Activated CD8-positive, alpha-beta memory T cell treated with anti-CD3 and anti-CD28 coated beads, Interleukin-2, amount 10 ng/mL, durations not matched to agents 7 days and 5 days (primary cell): ENCODE measurements around the gene INPPL1. TPM values are rescaled to one million over a fixed set of nuclear protein-coding genes. Genes with fewer than 3 reads are reported as not detected.
"Not testable (repeated sequence)": the region's sequence is repeated elsewhere in the genome, so short reads cannot be mapped to it uniquely, and the experiment has no call there.

Experiments
- ATAC-seq: fragments of 150-1000 bp; cut with Tn5 transposase; one replicate; pipeline ENCODE4 v1.10.0; 2021; ENCODE audit warnings: moderate library complexity
- CTCF ChIA-PET: fragments of 350-600 bp; sonication (Branson Sonifier 250); formaldehyde crosslinking; loops from one replicate; lab custom pipeline; 2021; ENCODE audit warnings: antibody characterized with exemption; lab: Charles Lee
- DNase-seq: peaks from one replicate; pipeline ENCODE4 v3.0.0-alpha.2; 2020
- H3K27ac Mint-ChIP-seq: one replicate; pipeline ENCODE4 v1.8.0; 2021; ENCODE audit warnings: mild to moderate bottlenecking, mixed read lengths
- H3K27me3 Mint-ChIP-seq: one replicate; pipeline ENCODE4 v1.8.0; 2021; ENCODE audit warnings: mixed read lengths
- H3K36me3 Mint-ChIP-seq: one replicate; pipeline ENCODE4 v1.8.0; 2021; ENCODE audit warnings: mild to moderate bottlenecking, mixed read lengths
- H3K4me1 Mint-ChIP-seq: one replicate; pipeline ENCODE4 v1.8.0; 2021; ENCODE audit warnings: mixed read lengths
- H3K4me3 Mint-ChIP-seq: one replicate; pipeline ENCODE4 v1.8.0; 2021; ENCODE audit warnings: mild to moderate bottlenecking, moderate library complexity, mixed read lengths
- H3K9me3 Mint-ChIP-seq: one replicate; pipeline ENCODE4 v1.8.0; 2022; ENCODE audit warnings: low read depth, mixed read lengths
- total RNA-seq, 2 experiments: library from RNA; stranded (reverse); gene quantifications; one replicate each; pipeline ENCODE4 v1.2.3, GENCODE V29; 2021

INPPL1 gene
- 100 to 1,000 TPM; 152 to 157 TPM for total RNA-seq

- Mint-ChIP-seq H3K9me3 (no peaks in the 10 kb centered on the region), H3K36me3 (no peaks in the 10 kb centered on the region), H3K4me3 (peak within 1 kb of the TSS; percentile 94), H3K4me1 (peaks cover 30% of the 10 kb centered on the region), H3K27ac (peak within 1 kb of the TSS; percentile 92), H3K27me3 (no peaks in the 10 kb centered on the region)
- DNase-seq (peak; percentile 52), ATAC-seq (peak; percentile 6)
- CTCF ChIA-PET = interaction anchor here (1.2 to 3.8 kb wide), 5 partner anchors 12 to 206 kb away, joined by 3 to 21 read pairs (median 5); no protein-coding TSS in a partner anchor
These were observed at the start of gene INPPL1 for GRCh38 chr11:72224564-72225410. Gene INPPL1 (plus strand): TSS chr11:72224767. CDS start chr11:72224985, 218 bp downstream.

GRCh38 chr11:72177656-72178055, 46.9 kb upstream of the INPPL1 start:
- peaks cover 18% of the 10 kb centered on the region for H3K27me3 Mint-ChIP-seq
- ATAC-seq (no peak), DNase-seq (no peak)
- H3K36me3 Mint-ChIP-seq = no peaks in the 10 kb centered on the region
- no peak overlapping the region for H3K4me3 Mint-ChIP-seq
- H3K9me3 Mint-ChIP-seq = no peaks in the 10 kb centered on the region
- peaks cover 9% of the 10 kb centered on the region for H3K4me1 Mint-ChIP-seq
- H3K27ac Mint-ChIP-seq = no peak overlapping the region
- CTCF ChIA-PET = no interaction called here

- CTCF ChIA-PET = interaction anchor here (0.9 to 1.4 kb wide), 2 partner anchors 154 to 201 kb away, joined by 3 to 6 read pairs; no protein-coding TSS in a partner anchor
- Mint-ChIP-seq H3K4me1 (peaks cover 13% of the 10 kb centered on the region), H3K4me3 (no peak overlapping the region), H3K27ac (no peak overlapping the region), H3K36me3 (no peaks in the 10 kb centered on the region), H3K9me3 (no peaks in the 10 kb centered on the region), H3K27me3 (peaks cover 22% of the 10 kb centered on the region)
- no peak for ATAC-seq
- DNase-seq = no peak
These were observed 45.3 kb upstream of the INPPL1 start for GRCh38 chr11:72179049-72179803.

- ATAC-seq (no peak), DNase-seq (no peak)
- Mint-ChIP-seq H3K4me1 (peaks cover 13% of the 10 kb centered on the region), H3K4me3 (no peak overlapping the region), H3K27me3 (peaks cover 22% of the 10 kb centered on the region), H3K27ac (no peak overlapping the region), H3K9me3 (no peaks in the 10 kb centered on the region), H3K36me3 (no peaks in the 10 kb centered on the region)
- CTCF ChIA-PET = interaction anchor here (0.9 to 1.9 kb wide), 3 partner anchors 9 to 155 kb away, joined by 3 to 6 read pairs (median 3); no protein-coding TSS in a partner anchor
These were observed 44.7 kb upstream of the INPPL1 start for GRCh38 chr11:72179804-72180396.

GRCh38 chr11:72180892-72181552, 43.5 kb upstream of the INPPL1 start:
- DNase-seq, ATAC-seq, H3K36me3 Mint-ChIP-seq, H3K4me3 Mint-ChIP-seq, H3K27ac Mint-ChIP-seq, H3K9me3 Mint-ChIP-seq: not testable (repeated sequence)
- CTCF ChIA-PET = interaction anchor here (1.6 to 5.1 kb wide), 3 partner anchors 37 to 141 kb away, joined by 3 to 31 read pairs (median 3); no protein-coding TSS in a partner anchor
- Mint-ChIP-seq H3K4me1 (peaks cover 13% of the 10 kb centered on the region), H3K27me3 (peaks cover 22% of the 10 kb centered on the region)

GRCh38 chr11:72181553-72181958, 43.0 kb upstream of the INPPL1 start:
- Mint-ChIP-seq H3K4me1 (peaks cover 13% of the 10 kb centered on the region), H3K27me3 (peaks cover 22% of the 10 kb centered on the region)
- not testable (repeated sequence) for DNase-seq, H3K9me3 Mint-ChIP-seq, ATAC-seq, H3K27ac Mint-ChIP-seq, H3K36me3 Mint-ChIP-seq, H3K4me3 Mint-ChIP-seq
- CTCF ChIA-PET = interaction anchor here (0.7 to 5.1 kb wide), 4 partner anchors 37 to 158 kb away, joined by 3 to 31 read pairs (median 4); no protein-coding TSS in a partner anchor

GRCh38 chr11:72188267-72188666, 36.3 kb upstream of the INPPL1 start:
- H3K9me3 Mint-ChIP-seq = no peaks in the 10 kb centered on the region
- no peak overlapping the region for H3K4me3 Mint-ChIP-seq
- DNase-seq (no peak), ATAC-seq (no peak)
- H3K27me3 Mint-ChIP-seq = peaks cover 4% of the 10 kb centered on the region
- no peak overlapping the region for H3K27ac Mint-ChIP-seq
- CTCF ChIA-PET = no interaction called here
- H3K36me3 Mint-ChIP-seq = no peaks in the 10 kb centered on the region
- H3K4me1 Mint-ChIP-seq = peaks cover 3% of the 10 kb centered on the region

- H3K36me3 Mint-ChIP-seq = no peaks in the 10 kb centered on the region
- CTCF ChIA-PET = interaction anchor here (0.7 to 1.4 kb wide), 2 partner anchors 10 to 213 kb away, joined by 3 read pairs; no protein-coding TSS in a partner anchor
- H3K27ac Mint-ChIP-seq = no peak overlapping the region
- no peaks in the 10 kb centered on the region for H3K27me3 Mint-ChIP-seq
- no peak for ATAC-seq
- no peak for DNase-seq
- no peaks in the 10 kb centered on the region for H3K4me1 Mint-ChIP-seq
- H3K4me3 Mint-ChIP-seq = no peak overlapping the region
- no peaks in the 10 kb centered on the region for H3K9me3 Mint-ChIP-seq
These were observed 34.9 kb upstream of the INPPL1 start for GRCh38 chr11:72189455-72190250.

- Mint-ChIP-seq H3K4me1 (no peaks in the 10 kb centered on the region), H3K27me3 (peaks cover 3% of the 10 kb centered on the region), H3K9me3 (no peaks in the 10 kb centered on the region), H3K4me3 (no peak overlapping the region), H3K36me3 (no peaks in the 10 kb centered on the region), H3K27ac (no peak overlapping the region)
- ATAC-seq (no peak), DNase-seq (no peak)
- CTCF ChIA-PET = no interaction called here
These were observed 33.9 kb upstream of the INPPL1 start for GRCh38 chr11:72190631-72191071.

- DNase-seq (no peak), ATAC-seq (no peak)
- H3K27me3 Mint-ChIP-seq = peaks cover 3% of the 10 kb centered on the region
- H3K36me3 Mint-ChIP-seq = no peaks in the 10 kb centered on the region
- H3K9me3 Mint-ChIP-seq = no peaks in the 10 kb centered on the region
- H3K27ac Mint-ChIP-seq = no peak within 1 kb of the TSS
- no peaks in the 10 kb centered on the region for H3K4me1 Mint-ChIP-seq
- H3K4me3 Mint-ChIP-seq = no peak within 1 kb of the TSS
- CTCF ChIA-PET = interaction anchor here (1.1 kb wide), 1 partner anchor 9 kb away, joined by 3 read pairs; no protein-coding TSS in a partner anchor
These were observed 32.6 kb upstream of the INPPL1 start, which contains the start of gene FOLR1 for GRCh38 chr11:72191961-72192381. Gene FOLR1 (plus strand): TSS chr11:72192140. CDS start chr11:72192174, 34 bp downstream.

- ATAC-seq (no peak), DNase-seq (peak; percentile 27)
- Mint-ChIP-seq H3K9me3 (no peaks in the 10 kb centered on the region), H3K36me3 (no peaks in the 10 kb centered on the region), H3K4me3 (no peak overlapping the region), H3K27me3 (peaks cover 3% of the 10 kb centered on the region), H3K4me1 (no peaks in the 10 kb centered on the region), H3K27ac (no peak overlapping the region)
- CTCF ChIA-PET = no interaction called here
These were observed 28.9 kb upstream of the INPPL1 start for GRCh38 chr11:72195518-72196270.
